ENCODE measurements around the gene CD2AP. TPM values are rescaled to one million over a fixed set of nuclear protein-coding genes. Genes with fewer than 3 reads are reported as not detected.

CD2AP gene
- total RNA-seq, 4 donors from 2014 or later = 21.2 to 34.4 (median 24.5) TPM

DNA sequence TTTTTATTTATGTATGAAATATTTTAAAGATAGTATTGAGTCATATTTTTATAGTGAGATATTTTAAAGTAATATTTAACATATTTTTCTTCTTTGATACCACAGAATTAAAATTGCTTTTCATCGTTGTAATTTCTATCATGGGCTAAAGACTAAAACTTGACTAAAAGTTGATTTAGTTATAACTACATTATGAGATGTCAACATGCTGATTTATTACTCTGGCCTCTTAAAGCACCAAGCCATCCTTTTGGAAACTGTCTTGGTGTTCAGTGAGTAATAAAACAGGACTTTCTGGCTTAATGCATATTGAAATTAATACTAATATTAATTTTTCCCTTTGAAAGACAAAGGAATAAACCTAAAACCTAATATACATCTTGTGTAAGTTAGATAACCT, 125.6 kb downstream of the CD2AP start:
- 63 to 73% methylated on average over 1 of the region's 1 CpG for WGBS, 2 donors (ENCODE audit: low coverage in 1 of 2)

GRCh38 chr6:47603995-47604394, 126.4 kb downstream of the CD2AP start:
- H3K4me1 ChIP-seq = no peaks in the 10 kb centered on the region
- H3K36me3 ChIP-seq = peaks cover 0 to 30% of the 10 kb centered on the region in 2 donors
- no peaks in the 10 kb centered on the region for H3K27me3 ChIP-seq
- WGBS, 2 donors (ENCODE audit: low coverage in 1 of 2) = 60 to 68% methylated on average over 4 of the region's 4 CpGs
- no peak overlapping the region for H3K27ac ChIP-seq
- no peaks in the 10 kb centered on the region for H3K9me3 ChIP-seq
- no peak for ATAC-seq
- TF ChIP-seq POLR2A (IDR thresholded peaks at IDR 0.05) = no peak
- TF ChIP-seq, protein P1, sequence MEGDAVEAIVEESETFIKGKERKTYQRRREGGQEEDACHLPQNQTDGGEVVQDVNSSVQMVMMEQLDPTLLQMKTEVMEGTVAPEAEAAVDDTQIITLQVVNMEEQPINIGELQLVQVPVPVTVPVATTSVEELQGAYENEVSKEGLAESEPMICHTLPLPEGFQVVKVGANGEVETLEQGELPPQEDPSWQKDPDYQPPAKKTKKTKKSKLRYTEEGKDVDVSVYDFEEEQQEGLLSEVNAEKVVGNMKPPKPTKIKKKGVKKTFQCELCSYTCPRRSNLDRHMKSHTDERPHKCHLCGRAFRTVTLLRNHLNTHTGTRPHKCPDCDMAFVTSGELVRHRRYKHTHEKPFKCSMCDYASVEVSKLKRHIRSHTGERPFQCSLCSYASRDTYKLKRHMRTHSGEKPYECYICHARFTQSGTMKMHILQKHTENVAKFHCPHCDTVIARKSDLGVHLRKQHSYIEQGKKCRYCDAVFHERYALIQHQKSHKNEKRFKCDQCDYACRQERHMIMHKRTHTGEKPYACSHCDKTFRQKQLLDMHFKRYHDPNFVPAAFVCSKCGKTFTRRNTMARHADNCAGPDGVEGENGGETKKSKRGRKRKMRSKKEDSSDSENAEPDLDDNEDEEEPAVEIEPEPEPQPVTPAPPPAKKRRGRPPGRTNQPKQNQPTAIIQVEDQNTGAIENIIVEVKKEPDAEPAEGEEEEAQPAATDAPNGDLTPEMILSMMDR (IDR thresholded peaks at IDR 0.05) = no peak
- no peak for TF ChIP-seq EP300 (IDR thresholded peaks at IDR 0.05)
- TF ChIP-seq POLR2AphosphoS5 (IDR thresholded peaks at IDR 0.05) = no peak
- H3K4me3 ChIP-seq = no peak overlapping the region

More for the DNA sequence above, 125.6 kb downstream of the CD2AP start:
- H3K4me3 ChIP-seq = no peak overlapping the region
- TF ChIP-seq, protein P1 (IDR thresholded peaks at IDR 0.05) = no peak
- TF ChIP-seq POLR2A (IDR thresholded peaks at IDR 0.05) (no peak), EP300 (IDR thresholded peaks at IDR 0.05) (no peak), POLR2AphosphoS5 (IDR thresholded peaks at IDR 0.05) (no peak)
- H3K36me3 ChIP-seq = peaks cover 0 to 28% of the 10 kb centered on the region in 2 donors
- no peaks in the 10 kb centered on the region for H3K27me3 ChIP-seq
- H3K4me1 ChIP-seq = no peaks in the 10 kb centered on the region
- no peak overlapping the region for H3K27ac ChIP-seq
- H3K9me3 ChIP-seq = no peaks in the 10 kb centered on the region
- no peak for ATAC-seq

DNA sequence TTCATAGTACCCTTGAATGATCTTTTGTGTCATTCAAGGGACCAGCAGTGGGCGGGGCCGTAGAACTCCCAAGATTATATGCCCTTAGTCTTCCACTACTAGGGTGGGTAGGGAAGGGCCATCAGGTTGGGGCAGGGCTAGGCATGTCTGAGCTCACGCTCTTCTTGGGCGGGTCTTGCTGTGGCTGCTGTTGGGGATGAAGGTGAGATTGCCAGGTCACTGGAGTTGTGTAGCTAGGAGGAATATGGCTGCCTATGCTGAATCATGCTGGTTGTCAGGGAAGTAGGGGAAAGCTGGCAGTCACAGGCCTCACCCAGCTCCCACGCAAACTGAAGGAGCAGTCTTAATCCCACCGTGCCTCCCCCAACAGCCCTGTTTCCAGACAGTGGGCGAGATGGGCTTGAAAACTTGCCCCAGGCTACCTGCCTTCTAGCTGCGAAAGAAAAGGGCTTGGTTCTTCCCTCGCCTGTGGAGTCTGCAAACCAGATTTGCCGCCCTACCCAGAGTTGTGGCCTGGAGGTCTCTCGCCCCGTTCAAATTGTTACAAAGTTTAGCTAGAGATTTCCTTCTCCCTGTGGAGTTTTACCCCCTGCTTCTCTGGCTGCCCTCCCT, 144.4 kb downstream of the CD2AP start:
- no peak for TF ChIP-seq EP300 (IDR thresholded peaks at IDR 0.05)
- TF ChIP-seq, protein P1 (IDR thresholded peaks at IDR 0.05) = no peak
- no peak for ATAC-seq
- no peaks in the 10 kb centered on the region for H3K4me1 ChIP-seq
- H3K4me3 ChIP-seq = no peak overlapping the region
- H3K27me3 ChIP-seq = no peaks in the 10 kb centered on the region
- H3K9me3 ChIP-seq = no peaks in the 10 kb centered on the region
- no peak overlapping the region for H3K27ac ChIP-seq
- WGBS, 2 donors (ENCODE audit: low coverage in 1 of 2) = 90 to 93% methylated on average over 8 of the region's 12 CpGs
- peaks cover 3 to 57% of the 10 kb centered on the region in 2 donors for H3K36me3 ChIP-seq

GRCh38 chr6:47626782-47627181, 149.2 kb downstream of the CD2AP start:
- no peak overlapping the region for H3K27ac ChIP-seq
- no peak for ATAC-seq
- H3K9me3 ChIP-seq = no peaks in the 10 kb centered on the region
- TF ChIP-seq POLR2AphosphoS5 (IDR thresholded peaks at IDR 0.05) = no peak
- TF ChIP-seq, protein P1 (IDR thresholded peaks at IDR 0.05) = no peak
- no peak for TF ChIP-seq POLR2A (IDR thresholded peaks at IDR 0.05)
- TF ChIP-seq EP300 (IDR thresholded peaks at IDR 0.05) = no peak
- no peak overlapping the region for H3K4me3 ChIP-seq
- H3K4me1 ChIP-seq = peaks cover 0 to 5% (median 0%) of the 10 kb centered on the region in 3 donors
- 65 to 71% methylated on average over 2 of the region's 2 CpGs for WGBS, 2 donors (ENCODE audit: low coverage in 1 of 2)
- no peaks in the 10 kb centered on the region for H3K27me3 ChIP-seq
- peaks cover 3 to 19% of the 10 kb centered on the region in 2 donors for H3K36me3 ChIP-seq

Data from gastroesophageal sphincter (tissue), 4 donors.